Caco-2 (cell line): ENCODE data around the gene PAK1. TPM values are rescaled to one million over a fixed set of nuclear protein-coding genes. Genes with fewer than 3 reads are reported as not detected.

Experiments
- BruUV-seq: library from RNA; stranded (reverse); fragments of 400-500 nt; replicated peaks from 2 replicates; lab custom pipeline; 2021; lab: Mats Ljungman, UMichigan
- CTCF ChIA-PET: fragments of 300-600 bp; sonication (Branson Sonifier 250); formaldehyde crosslinking; loops from one replicate; lab custom pipeline; 2022; ENCODE audit warnings: antibody characterized with exemption; lab: Charles Lee
- POLR2A ChIA-PET: fragments of 300-600 bp; sonication (Branson Sonifier 250); formaldehyde crosslinking; loops from one replicate; lab custom pipeline; 2022; ENCODE audit warnings: antibody characterized with exemption; lab: Charles Lee
- DNase-seq, 2 experiments: peaks; one replicate each; pipeline versions ENCODE4 v3.0.0 to v3.0.0-alpha.2; 2020 to 2022
- H3K27me3 ChIP-seq: replicated peaks from 2 replicates; pipeline ENCODE4 v1.6.0; 2011; ENCODE audit warnings: low read length; ENCODE audit not compliant: control insufficient read depth, insufficient read depth
- H3K36me3 ChIP-seq: 2 replicates; pipeline ENCODE4 v1.5.1; 2011; ENCODE audit warnings: low read length; ENCODE audit not compliant: control insufficient read depth, insufficient read depth
- H3K4me1 ChIP-seq: fragments of 250-450 bp; sonication (Bioruptor Pico); 2 replicates; pipeline ENCODE4 v1.5.1; 2020; ENCODE audit warnings: mild to moderate bottlenecking
- H3K4me3 ChIP-seq: 2 replicates; pipeline ENCODE4 v1.5.1; 2011; ENCODE audit warnings: low read depth, mild to moderate bottlenecking, control low read depth, low read length
- H3K9me3 ChIP-seq: fragments of 250-450 bp; sonication (Bioruptor Pico); 2 replicates; pipeline ENCODE4 v1.5.1; 2020; ENCODE audit warnings: mild to moderate bottlenecking, moderate library complexity
- H3K27ac Mint-ChIP-seq: one replicate; pipeline ENCODE4 v1.8.0; 2022; ENCODE audit warnings: mixed read lengths; ENCODE audit not compliant: unreplicated experiment
- H3K27me3 Mint-ChIP-seq: one replicate; pipeline ENCODE4 v1.8.0; 2022; ENCODE audit warnings: mixed read lengths; ENCODE audit not compliant: insufficient read depth, unreplicated experiment
- H3K36me3 Mint-ChIP-seq: one replicate; pipeline ENCODE4 v1.8.0; 2022; ENCODE audit warnings: mild to moderate bottlenecking, mixed read lengths; ENCODE audit not compliant: insufficient read depth, unreplicated experiment
- H3K4me1 Mint-ChIP-seq: one replicate; pipeline ENCODE4 v1.8.0; 2022; ENCODE audit warnings: low read depth, mixed read lengths; ENCODE audit not compliant: unreplicated experiment
- H3K4me3 Mint-ChIP-seq: one replicate; pipeline ENCODE4 v1.8.0; 2022; ENCODE audit warnings: mild to moderate bottlenecking, moderate library complexity, mixed read lengths; ENCODE audit not compliant: unreplicated experiment
- H3K9me3 Mint-ChIP-seq: one replicate; pipeline ENCODE4 v1.8.0; 2022; ENCODE audit warnings: mixed read lengths; ENCODE audit not compliant: unreplicated experiment
- CTCF ChIP-seq, 2 experiments: fragments of 200-600 bp in 1 of 2; IDR thresholded peaks; 1 replicate in 1 of 2; 2 replicates in 1 of 2; pipeline versions ENCODE4 v1.5.1 to v1.8.0; 2011 to 2022; ENCODE audit warnings: antibody characterized with exemption in 1 of 2, control low read depth in 1 of 2, inconsistent platforms in 1 of 2, low read depth in 1 of 2, low read length in 1 of 2, mild to moderate bottlenecking in 1 of 2, moderate library complexity in 1 of 2; ENCODE audit not compliant: insufficient read depth in 1 of 2, severe bottlenecking in 1 of 2, unreplicated experiment in 1 of 2
- intact Hi-C: fragments of 100-400 bp; cut with micrococcal nuclease; formaldehyde crosslinking; loops from one replicate; pipeline ENCODE4 v1.10.0; 2022; ENCODE audit not compliant: unreplicated experiment
- total RNA-seq: library from RNA; stranded (reverse); gene quantifications from 2 replicates; pipeline ENCODE4 v1.2.3, GENCODE V29; 2022

The PAK1 gene
- total RNA-seq, 1 experiment from 2014 or later = 81.1 TPM

DNA sequence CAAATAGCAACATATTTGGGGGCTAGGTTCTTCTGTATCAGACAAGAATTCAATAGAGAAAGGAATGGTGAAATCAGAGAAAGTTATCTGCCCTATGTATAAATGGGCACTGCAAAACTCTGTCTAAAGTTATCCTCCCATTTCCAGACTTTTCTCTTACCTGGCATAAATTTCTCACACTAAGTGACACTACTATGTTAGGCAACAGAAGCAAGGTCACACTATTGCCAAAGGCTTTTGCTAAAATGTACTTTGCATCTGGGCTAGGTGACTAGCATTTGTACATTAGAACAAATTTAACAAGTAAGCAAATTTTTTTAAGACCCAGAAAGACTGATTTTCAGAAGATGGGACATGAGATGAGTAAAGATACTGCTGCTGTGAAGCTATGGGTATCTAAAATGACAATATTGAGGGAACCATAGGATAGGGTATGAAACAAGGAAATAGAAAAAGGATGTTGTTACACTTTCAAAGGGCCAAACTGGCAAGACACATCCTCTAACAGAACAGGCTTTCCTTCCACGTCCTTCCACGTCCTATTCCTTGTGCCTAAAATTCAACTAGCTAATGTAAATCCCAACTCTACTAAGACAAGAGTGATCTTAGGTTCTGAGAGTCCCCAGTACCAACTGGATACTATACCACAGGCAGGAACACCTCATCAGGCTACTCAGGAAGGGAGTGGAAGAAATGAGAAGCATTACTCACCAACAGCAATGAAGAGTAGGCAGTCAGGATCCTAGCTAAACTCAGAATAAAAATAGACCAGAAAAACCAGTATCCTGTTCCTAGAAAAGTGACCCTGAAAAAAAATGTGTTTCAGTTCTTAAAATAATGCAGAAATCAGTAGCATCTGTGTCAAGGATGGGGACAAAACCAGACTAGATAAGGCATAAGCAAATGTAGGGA lies 195.0 kb downstream of the PAK1 start:
- intact Hi-C loops = no loop called here
- no peaks in the 10 kb centered on the region for H3K9me3 Mint-ChIP-seq
- peaks cover 14% of the 10 kb centered on the region for H3K27me3 Mint-ChIP-seq
- H3K27ac Mint-ChIP-seq = no peak overlapping the region
- no peak overlapping the region for H3K4me3 Mint-ChIP-seq
- H3K36me3 Mint-ChIP-seq = no peaks in the 10 kb centered on the region
- Histone ChIP-seq H3K4me3 (no peak overlapping the region), H3K4me1 (no peaks in the 10 kb centered on the region), H3K27me3 (no peaks in the 10 kb centered on the region; the same call in 1 of the 2 replicates), H3K9me3 (no peaks in the 10 kb centered on the region), H3K36me3 (no peaks in the 10 kb centered on the region)
- no peak for DNase-seq
- no peaks in the 10 kb centered on the region for H3K4me1 Mint-ChIP-seq
- POLR2A ChIA-PET = interaction anchor here (0.6 kb wide), 1 partner anchor 716 kb away, joined by 3 read pairs; no protein-coding TSS in a partner anchor
- no TSS peak for BruUV-seq
- CTCF ChIA-PET = no interaction called here
- TF ChIP-seq CTCF (IDR thresholded peaks at IDR 0.05; ENCODE audit: insufficient read depth in 1 of 2, low read depth in 1 of 2, low read length in 1 of 2, severe bottlenecking in 1 of 2, unreplicated experiment in 1 of 2) = no peak

DNA sequence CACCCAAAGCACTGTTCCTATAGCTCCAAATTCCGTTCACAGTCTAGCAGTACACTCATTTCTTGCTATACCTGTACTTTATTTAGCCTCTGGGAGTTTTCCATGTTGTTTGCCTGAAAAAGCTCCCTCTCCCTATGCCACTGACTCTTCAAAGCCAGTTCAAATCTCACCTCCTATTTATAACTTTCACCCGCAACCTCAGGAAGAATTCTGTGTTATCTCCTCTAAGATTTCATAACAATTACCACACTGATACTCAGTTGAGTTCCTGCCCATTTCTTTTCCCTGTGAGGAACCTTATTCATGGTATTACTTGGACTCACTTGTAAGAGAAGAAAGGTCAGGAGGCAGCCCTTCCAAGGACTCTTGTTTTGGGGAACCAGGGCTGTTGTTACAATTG lies 197.6 kb downstream of the PAK1 start:
- POLR2A ChIA-PET = no interaction called here
- no peaks in the 10 kb centered on the region for H3K36me3 Mint-ChIP-seq
- H3K27me3 Mint-ChIP-seq = peaks cover 13% of the 10 kb centered on the region
- Histone ChIP-seq H3K4me3 (no peak overlapping the region), H3K4me1 (0 out of 2 replicates have a peak, but pooled peaks cover 2% of the 10 kb centered on the region), H3K36me3 (no peaks in the 10 kb centered on the region), H3K9me3 (no peaks in the 10 kb centered on the region), H3K27me3 (no peaks in the 10 kb centered on the region; the same call in 1 of the 2 replicates)
- peaks cover 6% of the 10 kb centered on the region for H3K4me1 Mint-ChIP-seq
- CTCF ChIA-PET = no interaction called here
- TF ChIP-seq CTCF (IDR thresholded peaks at IDR 0.05; ENCODE audit: insufficient read depth in 1 of 2, low read depth in 1 of 2, low read length in 1 of 2, severe bottlenecking in 1 of 2, unreplicated experiment in 1 of 2) = no peak
- no peaks in the 10 kb centered on the region for H3K9me3 Mint-ChIP-seq
- no TSS peak for BruUV-seq
- intact Hi-C loops = no loop called here
- H3K4me3 Mint-ChIP-seq = no peak overlapping the region
- no peak overlapping the region for H3K27ac Mint-ChIP-seq
- no peak for DNase-seq

Other genes with a start within 250 kb of the PAK1 start
- not detected in 2 replicates for gene GDPD4, start 172.4 kb downstream of the PAK1 start, total RNA-seq
- 11.5 and 12.7 TPM in 2 replicates for gene AQP11, start 115.9 kb upstream of the PAK1 start, total RNA-seq
- 282 and 306 TPM in 2 replicates for gene CLNS1A, start 163.7 kb upstream of the PAK1 start, total RNA-seq